ENCODE data around the gene CMKLR1.

Gene CMKLR1

DNA sequence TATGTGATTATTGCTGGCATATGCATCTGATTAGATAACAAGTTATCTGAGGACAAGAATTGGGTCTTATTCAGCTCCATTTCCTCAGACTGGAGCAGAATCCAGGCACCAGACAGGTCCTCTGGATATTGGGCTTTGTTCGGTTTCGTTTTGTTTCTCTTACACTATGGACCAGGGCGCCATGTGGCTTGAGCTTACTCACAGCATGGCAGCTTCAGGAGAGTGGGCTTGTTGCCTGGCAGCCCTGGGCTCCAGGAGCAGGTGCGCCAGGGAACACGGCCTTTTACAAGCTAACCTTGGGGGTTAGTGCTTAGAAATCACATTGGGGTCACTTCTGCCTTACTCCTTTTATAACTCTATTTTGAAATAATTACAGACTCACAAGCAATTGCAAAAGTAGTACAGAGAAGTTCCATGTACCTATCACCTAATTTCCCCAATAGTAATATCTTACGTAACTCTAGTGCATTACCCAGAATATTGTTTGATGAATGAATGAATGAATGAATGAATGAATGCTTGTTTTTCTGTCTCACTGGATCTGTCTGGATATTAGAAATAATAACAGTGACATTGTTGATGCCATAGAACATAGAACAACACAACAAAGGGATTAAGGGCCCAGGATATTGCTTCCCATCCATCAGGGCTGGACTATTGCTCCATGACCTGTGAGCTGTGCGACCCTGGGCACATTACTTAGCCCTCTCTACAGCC lies 39.0 kb downstream of the CMKLR1 start:
- ChIA-PET CTCF (no interaction called here), POLR2A (no interaction called here)
- DNase-seq (ENCODE audit: low read depth, low spot score) = no peak
- TF ChIP-seq, protein P1, sequence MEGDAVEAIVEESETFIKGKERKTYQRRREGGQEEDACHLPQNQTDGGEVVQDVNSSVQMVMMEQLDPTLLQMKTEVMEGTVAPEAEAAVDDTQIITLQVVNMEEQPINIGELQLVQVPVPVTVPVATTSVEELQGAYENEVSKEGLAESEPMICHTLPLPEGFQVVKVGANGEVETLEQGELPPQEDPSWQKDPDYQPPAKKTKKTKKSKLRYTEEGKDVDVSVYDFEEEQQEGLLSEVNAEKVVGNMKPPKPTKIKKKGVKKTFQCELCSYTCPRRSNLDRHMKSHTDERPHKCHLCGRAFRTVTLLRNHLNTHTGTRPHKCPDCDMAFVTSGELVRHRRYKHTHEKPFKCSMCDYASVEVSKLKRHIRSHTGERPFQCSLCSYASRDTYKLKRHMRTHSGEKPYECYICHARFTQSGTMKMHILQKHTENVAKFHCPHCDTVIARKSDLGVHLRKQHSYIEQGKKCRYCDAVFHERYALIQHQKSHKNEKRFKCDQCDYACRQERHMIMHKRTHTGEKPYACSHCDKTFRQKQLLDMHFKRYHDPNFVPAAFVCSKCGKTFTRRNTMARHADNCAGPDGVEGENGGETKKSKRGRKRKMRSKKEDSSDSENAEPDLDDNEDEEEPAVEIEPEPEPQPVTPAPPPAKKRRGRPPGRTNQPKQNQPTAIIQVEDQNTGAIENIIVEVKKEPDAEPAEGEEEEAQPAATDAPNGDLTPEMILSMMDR (IDR thresholded peaks at IDR 0.05; ENCODE audit: insufficient read depth, low read length, missing control alignments) = no peak
- H3K4me3 ChIP-seq (ENCODE audit: low read depth, low read length) = no peak overlapping the region

DNA sequence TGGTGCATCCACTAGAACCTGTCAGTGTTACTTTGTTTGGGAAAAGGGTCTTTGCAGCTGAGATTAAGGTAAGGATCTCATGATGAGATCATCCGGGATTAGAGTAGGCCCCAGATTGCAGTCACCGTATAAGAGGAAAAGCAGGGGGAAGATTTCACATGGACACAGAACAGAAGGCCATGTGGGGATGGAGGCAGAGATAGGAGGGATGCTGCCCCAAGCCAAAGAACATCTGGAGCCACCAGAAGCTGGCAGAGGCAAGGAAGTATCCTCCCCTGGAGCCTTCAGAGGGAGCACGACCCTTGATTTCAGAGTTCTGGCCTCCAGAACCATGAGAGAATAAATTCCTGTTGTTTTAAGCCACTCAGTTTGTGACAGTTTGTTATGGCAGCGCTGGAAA lies 39.6 kb downstream of the CMKLR1 start:
- ChIA-PET POLR2A (no interaction called here), CTCF (no interaction called here)
- TF ChIP-seq, protein P1 (IDR thresholded peaks at IDR 0.05; ENCODE audit: insufficient read depth, low read length, missing control alignments) = no peak
- H3K4me3 ChIP-seq (ENCODE audit: low read depth, low read length) = no peak overlapping the region
- DNase-seq (ENCODE audit: low read depth, low spot score) = no peak

DNA sequence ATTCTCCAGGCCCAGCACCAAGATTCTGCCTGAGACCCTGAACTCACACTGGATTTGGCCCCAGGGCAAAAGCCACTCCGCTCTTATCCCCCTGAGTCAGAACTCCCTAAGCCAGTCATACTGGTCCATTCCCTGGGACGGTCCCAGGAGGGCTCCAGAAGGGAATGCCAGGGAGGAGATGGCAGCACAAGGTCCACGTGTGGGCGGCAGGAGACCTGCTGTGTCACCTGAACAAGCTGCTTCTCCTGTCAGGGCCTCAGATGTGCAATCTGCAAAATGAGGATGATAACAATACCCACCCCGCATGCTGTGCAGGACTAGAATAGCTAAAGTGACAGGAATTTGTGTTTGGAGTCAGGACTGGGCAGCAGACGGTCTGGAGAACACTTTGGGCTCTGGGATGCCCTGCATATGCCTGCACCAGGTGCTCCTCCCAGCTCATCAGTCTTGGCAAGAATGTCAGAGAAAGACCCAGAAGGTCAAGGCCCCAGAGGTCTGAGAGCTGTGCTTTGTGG lies 40.3 kb downstream of the CMKLR1 start:
- TF ChIP-seq, protein P1 (IDR thresholded peaks at IDR 0.05; ENCODE audit: insufficient read depth, low read length, missing control alignments) = no peak
- DNase-seq (ENCODE audit: low read depth, low spot score) = no peak
- ChIA-PET CTCF (no interaction called here), POLR2A (no interaction called here)
- no peak overlapping the region for H3K4me3 ChIP-seq (ENCODE audit: low read depth, low read length)

DNA sequence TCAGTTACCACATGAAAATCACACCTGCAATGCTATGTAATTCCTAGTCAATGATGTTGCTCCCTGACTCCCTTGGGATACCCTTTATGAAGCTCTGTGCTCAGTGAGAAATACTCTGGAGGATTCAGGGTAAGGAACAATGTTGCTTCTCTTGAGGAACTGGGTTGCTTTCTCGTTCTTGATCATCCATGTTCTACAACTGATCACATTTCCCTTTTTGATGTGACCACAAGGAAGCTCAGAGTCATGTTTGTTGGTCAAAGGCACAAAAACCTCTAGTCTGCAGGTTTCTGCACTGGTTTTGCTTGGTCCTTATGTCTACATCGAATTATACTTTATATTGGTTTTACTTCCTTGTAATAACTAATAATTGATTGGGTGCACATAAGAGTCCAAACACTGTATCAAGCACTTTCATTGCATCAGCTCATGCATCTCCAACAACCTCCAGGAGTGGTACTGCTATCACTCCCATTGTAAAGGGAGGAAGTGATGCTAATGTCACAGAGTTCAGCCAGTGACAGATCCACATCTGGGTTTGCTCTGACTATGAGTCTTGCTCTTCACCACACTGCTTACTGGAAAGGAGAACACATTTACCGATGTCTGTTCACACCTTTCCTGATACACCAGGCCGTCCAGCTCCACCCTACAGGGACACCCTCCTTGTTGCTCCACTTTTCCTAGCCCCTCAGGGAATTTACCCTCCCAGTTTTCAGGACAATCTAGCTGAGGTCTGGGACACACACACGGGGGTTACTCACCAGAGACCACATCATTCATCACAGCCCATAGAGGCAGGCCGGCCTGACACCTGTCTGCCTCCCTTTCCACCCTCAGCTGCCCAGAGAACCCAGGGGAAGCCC lies 41.0 kb downstream of the CMKLR1 start:
- no peak for DNase-seq (ENCODE audit: low read depth, low spot score)
- TF ChIP-seq, protein P1 (IDR thresholded peaks at IDR 0.05; ENCODE audit: insufficient read depth, low read length, missing control alignments) = no peak
- POLR2A ChIA-PET = no interaction called here
- CTCF ChIA-PET = no interaction called here
- H3K4me3 ChIP-seq (ENCODE audit: low read depth, low read length) = no peak overlapping the region

DNA sequence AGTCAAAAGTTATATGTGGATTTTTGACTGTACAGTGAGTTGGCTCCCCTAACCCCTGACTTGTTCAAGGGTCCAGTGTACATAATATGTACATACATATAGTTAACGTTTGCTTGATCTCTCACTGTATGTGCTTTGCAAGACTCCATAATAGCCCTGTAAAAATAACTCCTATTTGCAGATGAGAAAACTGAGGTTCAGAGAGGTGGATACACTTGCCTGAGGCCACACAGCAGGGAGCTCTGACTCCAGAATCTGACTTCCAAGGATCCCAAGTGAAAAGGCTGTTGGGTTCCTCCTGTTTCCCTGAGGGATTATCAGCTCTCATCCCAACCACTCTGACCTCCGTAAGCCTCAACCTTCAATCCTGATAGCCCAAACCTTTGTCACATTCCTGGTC lies 41.7 kb downstream of the CMKLR1 start:
- H3K4me3 ChIP-seq (ENCODE audit: low read depth, low read length) = no peak overlapping the region
- ChIA-PET CTCF (interaction anchor here (0.9 kb wide), 1 partner anchor 10 kb away, joined by 3 read pairs; no protein-coding TSS in a partner anchor), POLR2A (no interaction called here)
- DNase-seq (ENCODE audit: low read depth, low spot score) = no peak
- TF ChIP-seq, protein P1 (IDR thresholded peaks at IDR 0.05; ENCODE audit: insufficient read depth, low read length, missing control alignments) = no peak

DNA sequence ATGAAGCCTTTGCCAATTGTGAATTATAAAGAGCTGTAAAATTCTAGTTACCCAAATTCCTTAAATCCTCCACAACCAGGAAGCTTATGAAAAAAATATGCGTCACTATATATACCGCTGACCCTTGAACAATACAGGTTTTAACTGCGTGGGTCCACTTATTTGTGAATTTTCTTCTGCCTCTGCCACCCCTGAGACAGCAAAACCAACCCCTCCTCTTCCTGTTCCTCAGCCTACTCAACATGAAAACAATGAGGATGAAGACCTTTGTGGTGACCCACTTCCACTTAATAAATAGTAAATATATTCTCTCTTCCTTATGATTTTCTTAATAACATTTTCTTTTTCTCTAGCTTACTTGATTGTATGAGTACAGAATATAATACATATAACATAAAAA lies 42.2 kb downstream of the CMKLR1 start:
- H3K4me3 ChIP-seq (ENCODE audit: low read depth, low read length) = no peak overlapping the region
- ChIA-PET CTCF (interaction anchor here (0.9 kb wide), 1 partner anchor 10 kb away, joined by 3 read pairs; no protein-coding TSS in a partner anchor), POLR2A (no interaction called here)
- TF ChIP-seq, protein P1 (IDR thresholded peaks at IDR 0.05; ENCODE audit: insufficient read depth, low read length, missing control alignments) = no peak
- DNase-seq (ENCODE audit: low read depth, low spot score) = no peak
